PFSK-1 (cell line): ENCODE data around the gene IL17RC.

Experiments used
- POLR2AphosphoS5 ChIP-seq: IDR thresholded peaks from 2 replicates; pipeline ENCODE4 v1.6.1; 2012; ENCODE audit warnings: low read depth, mild to moderate bottlenecking, control low read depth, low read length, moderate library complexity
- TAF1 ChIP-seq: IDR thresholded peaks from 2 replicates; pipeline ENCODE4 v1.6.1; 2012; ENCODE audit warnings: low read length, control low read depth, borderline replicate concordance; ENCODE audit not compliant: insufficient read depth

DNA sequence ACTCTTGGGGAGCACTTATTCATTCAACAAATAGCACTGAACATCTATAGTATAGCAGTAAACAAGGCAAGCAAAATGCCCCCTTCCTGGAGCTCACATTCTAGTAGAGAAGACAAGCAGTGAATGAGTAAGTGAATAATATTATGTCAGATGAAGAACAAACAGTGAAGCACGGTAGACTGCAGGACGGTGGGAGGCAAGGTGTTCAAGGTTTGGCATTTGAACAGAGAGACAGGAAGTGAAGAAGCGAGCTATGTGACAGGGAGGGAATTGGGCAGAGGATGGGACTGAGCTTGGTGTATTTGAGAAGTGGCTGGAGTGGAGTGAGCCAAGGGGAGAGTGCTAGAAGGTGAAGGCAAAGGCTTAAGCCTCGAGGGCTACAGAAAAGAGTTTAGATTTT, 18.1 kb downstream of the IL17RC start:
- TF ChIP-seq TAF1: no peak
- no peak for TF ChIP-seq POLR2AphosphoS5
